AG04450 (cell line): ENCODE data around the gene PDE4D. TPM values are rescaled to one million over a fixed set of nuclear protein-coding genes. Genes with fewer than 3 reads are reported as not detected.

Source experiments
- CTCF ChIA-PET: fragments of 300-600, 350-600 bp; formaldehyde crosslinking; extraction: SDS; loops from one replicate; lab custom pipeline; 2022; ENCODE audit warnings: antibody characterized with exemption, inconsistent platforms; lab: Charles Lee
- POLR2A ChIA-PET: fragments of 350-600 bp; formaldehyde crosslinking; extraction: SDS; loops from one replicate; lab custom pipeline; 2021; ENCODE audit warnings: antibody characterized with exemption, inconsistent platforms; lab: Yijun Ruan, JAX
- DNase-seq: peaks from one replicate; pipeline ENCODE4 v3.0.0-alpha.2; 2011; ENCODE audit warnings: low read depth, low spot score
- H3K27ac ChIP-seq: one replicate; pipeline ENCODE4 v1.5.1; 2012; ENCODE audit warnings: low read depth, low read length, control low read depth
- H3K27me3 ChIP-seq: one replicate; pipeline ENCODE4 v1.6.0; 2012; ENCODE audit warnings: low read length; ENCODE audit not compliant: control insufficient read depth, insufficient read depth
- H3K4me3 ChIP-seq: 2 replicates; pipeline ENCODE4 v1.5.1; 2011; ENCODE audit warnings: mild to moderate bottlenecking, low read depth, low read length, control low read depth
- H3K9me3 ChIP-seq: 2 replicates; pipeline ENCODE4 v1.5.1; 2012; ENCODE audit warnings: low read length; ENCODE audit not compliant: control insufficient read depth, insufficient read depth
- CTCF ChIP-seq: IDR thresholded peaks from 2 replicates; pipeline ENCODE4 v1.5.1; 2011; ENCODE audit warnings: low read depth, low read length, control low read depth, inconsistent platforms
- polyA plus RNA-seq: library from polyadenylated mRNA; depleted of rRNA; stranded (reverse); fragments of >200 nt; gene quantifications from 2 replicates; pipeline ENCODE4 v1.2.3, GENCODE V29; 2011

Gene PDE4D
- polyA plus RNA-seq, 1 experiment = 12.0 TPM

- CTCF ChIA-PET = interaction anchor here (0.5 to 1.5 kb wide), 4 partner anchors 22 to 194 kb away, joined by 3 to 4 read pairs (median 4); no protein-coding TSS in a partner anchor
- no peaks in the 10 kb centered on the region for H3K9me3 ChIP-seq
- peak; percentile 90 for DNase-seq
- POLR2A ChIA-PET = interaction anchor here (0.7 to 1.0 kb wide), 3 partner anchors 15 to 54 kb away, joined by 3 read pairs; no protein-coding TSS in a partner anchor
- no peak overlapping the region for H3K4me3 ChIP-seq
- no peak for TF ChIP-seq CTCF
- peak overlapping the region; percentile 74 for H3K27ac ChIP-seq
- no peaks in the 10 kb centered on the region for H3K27me3 ChIP-seq
These were observed 813.6 kb downstream of the PDE4D start for GRCh38 chr5:59079622-59080620.

- no peak for TF ChIP-seq CTCF
- ChIA-PET CTCF (interaction anchor here (0.5 to 1.7 kb wide), 3 partner anchors 9 to 117 kb away, joined by 3 to 6 read pairs (median 5); no protein-coding TSS in a partner anchor), POLR2A (no interaction called here)
- Histone ChIP-seq H3K27me3 (no peaks in the 10 kb centered on the region), H3K27ac (no peak overlapping the region), H3K4me3 (no peak overlapping the region), H3K9me3 (no peaks in the 10 kb centered on the region)
- no peak for DNase-seq
These were observed 821.6 kb downstream of the PDE4D start for GRCh38 chr5:59071755-59072549.

- CTCF ChIA-PET = interaction anchor here (1.1 to 2.0 kb wide), 3 partner anchors 35 to 183 kb away, joined by 3 to 7 read pairs (median 3); no protein-coding TSS in a partner anchor
- Histone ChIP-seq H3K27me3 (no peaks in the 10 kb centered on the region), H3K4me3 (no peak overlapping the region), H3K27ac (no peak overlapping the region), H3K9me3 (no peaks in the 10 kb centered on the region)
- POLR2A ChIA-PET = interaction anchor here (1.1 kb wide), 1 partner anchor 33 kb away, joined by 4 read pairs; no protein-coding TSS in a partner anchor
- DNase-seq = peak; percentile 83
- TF ChIP-seq CTCF = no peak
These were observed 824.0 kb downstream of the PDE4D start for GRCh38 chr5:59069438-59070079.

GRCh38 chr5:59067956-59068656, 825.4 kb downstream of the PDE4D start:
- CTCF ChIA-PET = interaction anchor here (2.0 kb wide), 1 partner anchor 106 kb away, joined by 7 read pairs; no protein-coding TSS in a partner anchor
- no peaks in the 10 kb centered on the region for H3K27me3 ChIP-seq
- POLR2A ChIA-PET = interaction anchor here (1.0 to 1.1 kb wide), 2 partner anchors 28 to 32 kb away, joined by 3 to 4 read pairs; no protein-coding TSS in a partner anchor
- DNase-seq = no peak
- no peak for TF ChIP-seq CTCF
- H3K4me3 ChIP-seq = no peak overlapping the region
- no peaks in the 10 kb centered on the region for H3K9me3 ChIP-seq
- no peak overlapping the region for H3K27ac ChIP-seq
